H1 (cell line): ENCODE data around the gene COPS9. TPM values are rescaled to one million over a fixed set of nuclear protein-coding genes. Genes with fewer than 3 reads are reported as not detected.

Experiments
- CTCF ChIA-PET: fragments of 300-600 bp; sonication (Branson Sonifier 250); formaldehyde crosslinking; loops from one replicate; lab custom pipeline; 2021; ENCODE audit not compliant: partially characterized antibody; lab: Charles Lee
- POLR2A ChIA-PET: fragments of 300-600 bp; sonication (Branson Sonifier 250); formaldehyde crosslinking; loops from one replicate; lab custom pipeline; 2021; ENCODE audit warnings: inconsistent platforms; ENCODE audit not compliant: partially characterized antibody; lab: Charles Lee
- DNase-seq, 2 experiments: peaks; one replicate each; pipeline versions ENCODE4 v3.0.0 to v3.0.0-alpha.2; 2010 to 2022; ENCODE audit warnings: low spot score in 2 of 2, low read depth in 1 of 2, mixed read lengths in 1 of 2
- FAIRE-seq: peaks from 2 replicates; lab custom pipeline; 2011; peaks lifted over from hg19 to GRCh38; lab: Jason Lieb, UNC
- H2AFZ ChIP-seq: 2 replicates; pipeline ENCODE4 v1.8.1; 2012; ENCODE audit warnings: low read length, inconsistent platforms
- H2AK5ac ChIP-seq: 2 replicates; pipeline ENCODE4 v1.6.1; 2013; ENCODE audit warnings: low read depth, low read length
- H2BK120ac ChIP-seq: replicated peaks from 2 replicates; pipeline ENCODE3; 2013; ENCODE audit warnings: low read depth, low read length, inconsistent platforms
- H2BK12ac ChIP-seq: 2 replicates; pipeline ENCODE4 v1.6.1; 2013; ENCODE audit warnings: low read depth, low read length
- H2BK15ac ChIP-seq: 2 replicates; pipeline ENCODE4 v1.6.1; 2013; ENCODE audit warnings: low read length
- H2BK20ac ChIP-seq: 2 replicates; pipeline ENCODE4 v1.6.1; 2013; ENCODE audit warnings: low read length
- H2BK5ac ChIP-seq: 2 replicates; pipeline ENCODE4 v1.6.1; 2013; ENCODE audit warnings: low read depth, low read length
- H3K14ac ChIP-seq: 2 replicates; pipeline ENCODE4 v1.6.1; 2013; ENCODE audit warnings: inconsistent platforms; ENCODE audit not compliant: insufficient read length
- H3K18ac ChIP-seq: 2 replicates; pipeline ENCODE4 v1.6.1; 2013; ENCODE audit warnings: low read length; ENCODE audit errors: extremely low read depth
- H3K23ac ChIP-seq: 2 replicates; pipeline ENCODE4 v1.6.1; 2013; ENCODE audit warnings: inconsistent platforms; ENCODE audit not compliant: insufficient read length
- H3K23me2 ChIP-seq: 2 replicates; pipeline ENCODE4 v1.6.1; 2013; ENCODE audit warnings: low read depth, low read length
- H3K27ac ChIP-seq: 2 replicates; pipeline ENCODE4 v1.6.1; 2011; ENCODE audit warnings: low read depth, low read length, inconsistent platforms
- H3K27me3 ChIP-seq, 4 experiments: replicated peaks in 1 of 4; 1 replicate in 1 of 4; 2 replicates in 3 of 4; pipeline versions ENCODE4 v1.6.1 to v1.8.1; 2011 to 2013; ENCODE audit warnings: low read length in 3 of 4, mild to moderate bottlenecking in 3 of 4, inconsistent platforms in 2 of 4, mixed read lengths in 2 of 4, moderate library complexity in 1 of 4; ENCODE audit not compliant: control insufficient read depth in 3 of 4, insufficient read depth in 3 of 4; ENCODE audit errors: extremely low read depth in 1 of 4
- H3K36me3 ChIP-seq, 4 experiments: 2 replicates each; pipeline versions ENCODE4 v1.6.1 to v1.8.1; 2011 to 2013; ENCODE audit warnings: mild to moderate bottlenecking in 4 of 4, low read length in 3 of 4, moderate library complexity in 2 of 4, control low read depth in 1 of 4, inconsistent platforms in 1 of 4; ENCODE audit not compliant: insufficient read depth in 4 of 4, control insufficient read depth in 2 of 4
- H3K4ac ChIP-seq: replicated peaks from 2 replicates; pipeline ENCODE3; 2013; ENCODE audit warnings: low read length, low read depth, mixed read lengths, inconsistent platforms; ENCODE audit not compliant: insufficient read length
- H3K4me1 ChIP-seq, 4 experiments: replicated peaks in 1 of 4; 1 replicate in 1 of 4; 2 replicates in 3 of 4; pipeline versions ENCODE4 v1.6.1 to v1.8.1; 2011 to 2013; ENCODE audit warnings: low read length in 3 of 4, inconsistent platforms in 2 of 4, mixed read lengths in 1 of 4; ENCODE audit not compliant: insufficient read depth in 4 of 4, control insufficient read depth in 3 of 4
- H3K4me2 ChIP-seq, 2 experiments: 2 replicates each; pipeline versions ENCODE4 v1.6.1 to v1.8.1; 2011 to 2013; ENCODE audit warnings: low read depth in 2 of 2, low read length in 2 of 2, control low read depth in 1 of 2, inconsistent platforms in 1 of 2, mild to moderate bottlenecking in 1 of 2; ENCODE audit not compliant: insufficient read depth in 1 of 2
- H3K4me3 ChIP-seq, 4 experiments: fragments of 200-600, 300-600 bp in 1 of 4; sonication (generic), shearing (Covaris generic), sonication (Bioruptor Twin) in 1 of 4; 2 replicates each; pipeline versions ENCODE4 v1.5.1 to v1.8.1; 2011 to 2016; ENCODE audit warnings: low read length in 4 of 4, low read depth in 3 of 4, control low read depth in 2 of 4, inconsistent platforms in 2 of 4, mild to moderate bottlenecking in 2 of 4, mixed read lengths in 1 of 4, moderate library complexity in 1 of 4; ENCODE audit not compliant: insufficient read depth in 2 of 4; ENCODE audit errors: extremely low read depth in 1 of 4
- H3K56ac ChIP-seq: replicated peaks from 2 replicates; pipeline ENCODE3; 2013; ENCODE audit warnings: low read depth, mild to moderate bottlenecking, mixed read lengths, low read length, inconsistent platforms; ENCODE audit not compliant: insufficient read length
- H3K79me1 ChIP-seq: 2 replicates; pipeline ENCODE4 v1.6.1; 2013; ENCODE audit warnings: low read depth, low read length, control low read depth
- H3K79me2 ChIP-seq, 2 experiments: 2 replicates each; pipeline versions ENCODE4 v1.6.1 to v1.8.1; 2012 to 2013; ENCODE audit warnings: low read length in 2 of 2, mild to moderate bottlenecking in 2 of 2, inconsistent platforms in 1 of 2; ENCODE audit not compliant: insufficient read depth in 2 of 2, control insufficient read depth in 1 of 2
- H3K9ac ChIP-seq, 4 experiments: replicated peaks in 1 of 4; 1 replicate in 1 of 4; 2 replicates in 3 of 4; pipeline versions ENCODE4 v1.6.1 to v1.8.1; 2011 to 2013; ENCODE audit warnings: low read depth in 3 of 4, low read length in 3 of 4, control low read depth in 2 of 4, mild to moderate bottlenecking in 2 of 4, moderate library complexity in 2 of 4, inconsistent platforms in 1 of 4; ENCODE audit errors: extremely low read depth in 1 of 4
- H3K9me3 ChIP-seq, 2 experiments: 2 replicates each; pipeline versions ENCODE4 v1.6.1 to v1.8.1; 2012 to 2013; ENCODE audit warnings: mild to moderate bottlenecking in 2 of 2, moderate library complexity in 2 of 2, control low read depth in 1 of 2, inconsistent platforms in 1 of 2, low read depth in 1 of 2, low read length in 1 of 2, mixed read lengths in 1 of 2; ENCODE audit not compliant: insufficient read depth in 2 of 2
- H4K20me1 ChIP-seq, 2 experiments: replicated peaks in 1 of 2; 2 replicates each; pipeline versions ENCODE3 to v1.8.1; 2011 to 2013; ENCODE audit warnings: inconsistent platforms in 2 of 2, low read length in 2 of 2, mild to moderate bottlenecking in 1 of 2; ENCODE audit not compliant: insufficient read depth in 2 of 2, control insufficient read depth in 1 of 2
- H4K5ac ChIP-seq: 2 replicates; pipeline ENCODE4 v1.6.1; 2013; ENCODE audit warnings: low read length, low read depth, mixed read lengths, inconsistent platforms; ENCODE audit not compliant: insufficient read length
- H4K8ac ChIP-seq: 2 replicates; pipeline ENCODE4 v1.8.0; 2013; ENCODE audit warnings: mild to moderate bottlenecking, moderate library complexity, low read length, inconsistent platforms; ENCODE audit not compliant: insufficient read depth; ENCODE audit errors: extremely low read depth
- H4K91ac ChIP-seq: replicated peaks from 2 replicates; pipeline ENCODE3; 2013; ENCODE audit warnings: low read length, mixed read lengths, inconsistent platforms; ENCODE audit not compliant: insufficient read length
- BACH1 ChIP-seq: IDR thresholded peaks from 2 replicates; pipeline ENCODE4 v1.6.1; 2012; ENCODE audit warnings: low read length, improper control_type of control experiment
- CTCF ChIP-seq, 3 experiments: IDR thresholded peaks; 1 replicate in 2 of 3; 2 replicates in 1 of 3; pipeline versions ENCODE4 v1.5.1 to v1.6.1; 2011; ENCODE audit warnings: low read length in 3 of 3, mild to moderate bottlenecking in 3 of 3, inconsistent platforms in 2 of 3, low read depth in 1 of 3, moderate library complexity in 1 of 3; ENCODE audit not compliant: insufficient read depth in 1 of 3; ENCODE audit errors: control extremely low read depth in 1 of 3
- EGR1 ChIP-seq: IDR thresholded peaks from 2 replicates; pipeline ENCODE4 v1.6.1; 2011; ENCODE audit warnings: low read depth, low read length, borderline replicate concordance
- KDM4A ChIP-seq: IDR thresholded peaks from one replicate; pipeline ENCODE4 v1.7.1; 2012; ENCODE audit warnings: low read depth, mild to moderate bottlenecking, moderate library complexity, low read length, inconsistent platforms; ENCODE audit not compliant: severe bottlenecking
- MAX ChIP-seq: IDR thresholded peaks from 2 replicates; pipeline ENCODE4 v1.6.1; 2012; ENCODE audit warnings: inconsistent platforms
- NRF1 ChIP-seq: IDR thresholded peaks from 2 replicates; pipeline ENCODE4 v1.6.1; 2011; ENCODE audit warnings: mild to moderate bottlenecking, low read depth, low read length, improper control_type of control experiment
- POLR2AphosphoS5 ChIP-seq: IDR thresholded peaks from 2 replicates; pipeline ENCODE4 v1.6.1; 2011; ENCODE audit warnings: low read depth, low read length
- SAP30 ChIP-seq: fragments of 300-600 bp; sonication (generic); IDR thresholded peaks from 2 replicates; pipeline ENCODE4 v1.7.1; 2012; ENCODE audit warnings: low read length, moderate library complexity, mild to moderate bottlenecking, inconsistent platforms; ENCODE audit not compliant: insufficient read depth, insufficient replicate concordance
- SP2 ChIP-seq: IDR thresholded peaks from 2 replicates; pipeline ENCODE4 v1.6.1; 2012; ENCODE audit warnings: mild to moderate bottlenecking, low read length, inconsistent platforms
- SP4 ChIP-seq: IDR thresholded peaks from 2 replicates; pipeline ENCODE4 v1.6.1; 2012; ENCODE audit warnings: low read length, inconsistent platforms
- WGBS, 2 experiments: shearing (Covaris generic) in 1 of 2; methylation state at CpG; one replicate each; pipeline versions ENCODE4 v1.1.6 to v1.1.7; 2013 to 2015; ENCODE audit warnings: low lambda C conversion rate in 2 of 2, mixed read lengths in 2 of 2, inconsistent platforms in 1 of 2, low coverage in 1 of 2, missing lambda C conversion rate in 1 of 2; ENCODE audit not compliant: insufficient replicate concordance in 2 of 2, insufficient coverage in 1 of 2, insufficient read length in 1 of 2; ENCODE audit errors: extremely low coverage in 1 of 2, missing lambda C conversion rate in 1 of 2; 5-methylcytosine and 5-hydroxymethylcytosine counted together
- polyA plus RNA-seq, 7 experiments: library from polyadenylated mRNA; depleted of rRNA in 3 of 7; stranded (reverse) in 5 of 7; unstranded in 2 of 7; fragments of >200 nt in 5 of 7; fragments of 200-250 nt in 2 of 7; gene quantifications; 1 replicate in 5 of 7; 2 replicates in 1 of 7; 4 replicates in 1 of 7; pipeline versions ENCODE4 v1.2.1 to v1.2.3, GENCODE V29; 2011 to 2013; ENCODE audit warnings: missing spikeins in 2 of 7, mixed read lengths in 2 of 7
- total RNA-seq: library from RNA; stranded (reverse); fragmentation: NEBNext Ultra II Directional; extraction: Animal tissue kit (Norgen Biotek cat#: 25700); gene quantifications from 2 replicates; pipeline ENCODE4 v1.2.1, GENCODE V29; 2021

The COPS9 gene
- total and polyA plus RNA-seq, 2 of the 8 experiments (the other 6 are each of a cell fraction or from before 2014, with no cell fraction given) = 154 to 234 TPM

GRCh38 chr2:240169486-240170353, 33.6 kb upstream of the COPS9 start:
- ChIA-PET POLR2A (no interaction called here), CTCF (interaction anchor here (1.2 kb wide), 1 partner anchor 25 kb away, joined by 3 read pairs; no protein-coding TSS in a partner anchor)
- WGBS, 2 experiments = 85% methylated on average over 15 of the region's 15 CpGs; no CpG with 5 or more reads in 1 of the 2 experiments
- Histone ChIP-seq H3K4me2 (no peak overlapping the region), H3K79me2 (no peaks in the 10 kb centered on the region), H3K14ac (no peak overlapping the region), H3K36me3 (no peaks in the 10 kb centered on the region), H2BK5ac (no peak overlapping the region), H2BK15ac (no peak overlapping the region), H3K79me1 (no peaks in the 10 kb centered on the region), H2BK120ac (no peak overlapping the region), H3K4me3 (no peak overlapping the region), H2AFZ (no peak overlapping the region), H3K27ac (no peak overlapping the region), H3K18ac (no peak overlapping the region), H2BK12ac (no peak overlapping the region), H4K5ac (no peak overlapping the region), H4K91ac (no peak overlapping the region), H3K9ac (no peak overlapping the region), H3K27me3 (no peaks in the 10 kb centered on the region), H3K4me1 (no peaks in the 10 kb centered on the region), H2BK20ac (no peak overlapping the region), H3K4ac (no peak overlapping the region), H4K20me1 (no peaks in the 10 kb centered on the region), H3K23ac (no peak overlapping the region), H3K23me2 (no peaks in the 10 kb centered on the region; the same call in 1 of the 2 replicates), H2AK5ac (no peak overlapping the region), H3K56ac (no peak overlapping the region), H4K8ac (0 out of 2 replicates have a peak overlapping the region, but pooled peaks have one; percentile 71), H3K9me3 (no peaks in the 10 kb centered on the region; a peak in 1 of 4 replicates)
- no peak for DNase-seq
- FAIRE-seq = no peak
- TF ChIP-seq NRF1 = no peak
- no peak for TF ChIP-seq MAX
- TF ChIP-seq KDM4A = no peak
- TF ChIP-seq SP4 = no peak
- no peak for TF ChIP-seq EGR1
- no peak for TF ChIP-seq SP2
- no peak for TF ChIP-seq BACH1
- TF ChIP-seq POLR2AphosphoS5 = no peak
- no peak for TF ChIP-seq SAP30
- no peak for TF ChIP-seq CTCF (IDR thresholded peaks at IDR 0.05; ENCODE audit: control extremely low read depth in 1 of 3, insufficient read depth in 1 of 3, low read depth in 1 of 3, low read length in 3 of 3)
